ENCODE results near the gene SHISAL2A.

The SHISAL2A gene

GRCh38 chr1:52702886-52703787 is 70.2 kb downstream of the SHISAL2A start:
- TF ChIP-seq GATA2 (IDR thresholded peaks at IDR 0.05; ENCODE audit: low read depth, low read length) (no peak; the same call in 1 of the 2 replicates), GATA3 (IDR thresholded peaks at IDR 0.05; ENCODE audit: low read depth, low read length) (no peak)

- TF ChIP-seq GATA2 (IDR thresholded peaks at IDR 0.05; ENCODE audit: low read depth, low read length) (no peak), GATA3 (IDR thresholded peaks at IDR 0.05; ENCODE audit: low read depth, low read length) (no peak)
Observed at GRCh38 chr1:52706136-52706670, 73.2 kb downstream of the SHISAL2A start.
